ENCODE results near the gene SLC25A24.

DNA sequence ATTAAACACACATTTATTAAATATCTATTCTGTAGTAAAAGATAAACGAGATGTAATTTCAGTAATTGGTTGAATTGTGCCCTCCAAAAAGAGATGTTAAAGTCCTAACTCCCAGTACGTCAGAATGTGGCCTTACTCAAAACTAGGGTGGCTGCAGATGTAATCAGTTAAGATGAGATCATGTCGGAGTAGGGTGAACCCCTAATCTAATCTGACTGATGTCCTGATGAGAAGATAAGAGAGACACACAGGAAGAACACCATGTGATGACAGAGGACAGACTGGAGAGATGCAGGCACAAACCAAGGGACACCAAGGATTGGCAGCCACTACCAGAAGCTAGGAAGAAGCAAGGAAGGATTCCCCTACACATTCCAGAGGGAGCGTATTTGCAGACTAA lies 104.1 kb downstream of the SLC25A24 start:
- TF ChIP-seq, protein P1, sequence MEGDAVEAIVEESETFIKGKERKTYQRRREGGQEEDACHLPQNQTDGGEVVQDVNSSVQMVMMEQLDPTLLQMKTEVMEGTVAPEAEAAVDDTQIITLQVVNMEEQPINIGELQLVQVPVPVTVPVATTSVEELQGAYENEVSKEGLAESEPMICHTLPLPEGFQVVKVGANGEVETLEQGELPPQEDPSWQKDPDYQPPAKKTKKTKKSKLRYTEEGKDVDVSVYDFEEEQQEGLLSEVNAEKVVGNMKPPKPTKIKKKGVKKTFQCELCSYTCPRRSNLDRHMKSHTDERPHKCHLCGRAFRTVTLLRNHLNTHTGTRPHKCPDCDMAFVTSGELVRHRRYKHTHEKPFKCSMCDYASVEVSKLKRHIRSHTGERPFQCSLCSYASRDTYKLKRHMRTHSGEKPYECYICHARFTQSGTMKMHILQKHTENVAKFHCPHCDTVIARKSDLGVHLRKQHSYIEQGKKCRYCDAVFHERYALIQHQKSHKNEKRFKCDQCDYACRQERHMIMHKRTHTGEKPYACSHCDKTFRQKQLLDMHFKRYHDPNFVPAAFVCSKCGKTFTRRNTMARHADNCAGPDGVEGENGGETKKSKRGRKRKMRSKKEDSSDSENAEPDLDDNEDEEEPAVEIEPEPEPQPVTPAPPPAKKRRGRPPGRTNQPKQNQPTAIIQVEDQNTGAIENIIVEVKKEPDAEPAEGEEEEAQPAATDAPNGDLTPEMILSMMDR (conservative IDR thresholded peaks at IDR 0.05; ENCODE audit: low read depth, low read length) = no peak
- no peak for TF ChIP-seq EZH2 (IDR thresholded peaks at IDR 0.05; ENCODE audit: borderline replicate concordance, low read depth, low read length, poor library complexity, severe bottlenecking)
